GM18511 (cell line): Measurements from ENCODE around the gene AARSD1.
A peak's percentile ranks its signal among the peaks of the same experiment; 100 is the strongest.
"Not testable (repeated sequence)": the region's sequence is repeated elsewhere in the genome, so short reads cannot be mapped to it uniquely, and the experiment has no call there.

Experiments used
- ATAC-seq: cut with Tn5 transposase; IDR thresholded peaks from one replicate; pipeline ENCODE4 v1.9.1; 2021; ENCODE audit warnings: mild to moderate bottlenecking, moderate library complexity; ENCODE audit not compliant: unreplicated experiment

Gene AARSD1

DNA sequence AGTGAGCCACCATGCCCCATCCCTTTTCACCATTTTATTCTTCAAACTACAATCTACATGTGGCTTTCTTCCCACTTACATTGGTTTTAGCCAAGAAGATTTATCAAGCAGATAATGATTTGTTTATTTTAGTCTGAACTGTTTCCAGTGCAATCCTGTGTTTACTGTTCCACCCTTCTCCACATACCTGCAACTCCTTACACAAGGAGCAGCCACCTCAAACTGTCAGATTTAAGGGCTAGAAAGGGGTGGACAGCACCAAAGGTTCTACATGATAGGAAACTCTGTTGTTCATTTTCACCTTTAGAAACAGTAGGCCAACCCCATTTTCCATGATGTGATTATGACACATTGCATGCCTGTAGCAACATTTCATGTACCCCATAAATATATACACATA lies 18.0 kb upstream of the AARSD1 start:
- no peak for ATAC-seq

DNA sequence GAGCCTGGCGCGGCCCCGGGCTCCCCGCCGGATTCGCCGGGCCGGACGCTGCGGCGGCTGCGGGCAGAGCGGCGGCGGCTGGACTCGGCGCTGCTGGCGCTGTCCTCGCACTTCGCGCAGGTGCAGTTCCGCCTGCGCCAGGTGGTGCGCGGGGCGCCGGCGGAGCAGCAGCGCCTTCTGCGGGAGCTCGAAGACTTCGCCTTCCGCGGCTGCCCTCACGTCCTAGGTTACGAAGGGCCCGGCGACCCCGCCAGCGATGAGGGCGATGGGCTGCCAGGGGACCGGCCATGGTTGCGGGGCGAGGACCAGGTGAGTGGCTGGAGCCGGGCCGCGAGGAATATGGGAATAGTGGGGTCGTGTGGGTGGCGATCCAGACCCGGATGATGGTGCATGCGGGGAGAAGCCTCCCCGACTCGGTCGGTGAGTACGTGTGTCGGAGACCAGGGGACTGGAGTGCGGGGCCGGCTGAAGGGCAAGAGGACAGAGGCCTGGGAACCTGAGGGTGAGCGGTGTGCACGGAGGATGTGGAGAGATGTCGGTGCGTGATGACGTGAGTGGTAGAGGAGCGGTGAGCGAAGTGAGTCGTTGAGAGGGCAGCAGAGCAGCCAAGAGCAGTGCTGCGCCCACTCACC lies 16.6 kb upstream of the AARSD1 start:
- peak; percentile 55 for ATAC-seq

DNA sequence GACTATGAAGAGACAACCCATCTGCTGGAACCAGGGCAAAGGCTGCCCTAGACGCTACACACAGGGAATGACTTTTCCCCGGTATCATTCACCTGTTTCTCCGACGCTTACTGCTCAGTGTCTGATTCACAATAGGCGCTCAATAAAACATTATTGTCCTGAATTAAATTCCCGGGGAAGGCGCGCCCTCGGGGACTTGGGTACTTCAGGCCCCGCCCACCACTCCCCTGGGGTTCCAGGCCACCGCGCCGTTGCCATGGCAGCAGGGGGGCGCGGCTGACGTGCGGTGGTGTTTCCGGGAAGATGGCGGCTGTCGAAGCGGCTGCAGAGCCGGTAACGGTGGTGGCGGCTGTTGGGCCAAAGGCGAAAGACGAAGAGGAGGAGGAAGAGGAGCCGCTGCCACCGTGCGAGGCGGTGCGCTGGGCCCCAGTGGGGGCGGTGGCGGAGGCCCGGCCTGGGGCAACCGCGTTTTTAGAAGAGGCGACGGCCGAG lies 16.1 kb upstream of the AARSD1 start, which contains the start of gene RUNDC1:
Gene RUNDC1, plus strand, starts transcription at position 292 of the 492 bp plus-strand sequence. Its CDS starts 12 bp downstream, at position 304.
- ATAC-seq, result peak; percentile 80

DNA sequence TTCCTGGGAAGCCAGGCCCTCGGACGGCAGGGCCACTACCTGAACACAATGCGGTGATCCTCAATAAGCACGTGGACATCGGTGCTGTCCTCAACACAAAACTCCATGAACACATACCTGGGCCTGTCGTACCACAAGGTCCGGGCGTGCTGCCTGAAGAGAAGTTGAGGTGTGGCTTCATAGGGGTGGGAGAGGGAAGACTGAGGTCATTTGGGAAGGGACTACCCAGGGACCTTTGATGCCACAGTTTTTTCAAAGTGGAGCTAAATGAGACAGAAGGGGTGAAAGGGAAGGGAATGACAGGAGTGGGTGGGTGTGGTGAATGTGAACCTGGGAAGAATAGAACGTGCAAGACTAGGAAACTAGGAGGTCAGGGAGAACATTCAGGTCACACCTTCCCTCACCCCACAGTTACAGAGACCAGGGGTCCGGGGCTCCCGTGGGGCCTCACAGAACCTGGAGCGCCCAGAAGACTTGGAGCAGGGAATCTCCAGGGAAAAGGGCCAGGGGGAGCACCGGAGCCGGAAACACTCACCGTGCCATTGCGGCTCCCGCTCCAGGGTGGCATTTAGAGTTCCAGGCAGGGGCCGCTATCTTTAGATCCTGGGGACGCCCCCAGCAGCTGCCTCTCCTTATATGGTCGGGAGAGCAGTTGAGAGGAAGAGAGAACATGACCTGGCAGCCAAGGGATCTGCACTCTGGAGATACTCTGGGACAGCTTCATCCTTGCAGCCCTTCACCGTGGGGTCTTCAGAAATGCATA lies 15.4 kb upstream of the AARSD1 start, which contains the start of gene PTGES3L:
Gene PTGES3L, minus strand, starts transcription at position 570 of the 763 bp plus-strand sequence. Its CDS starts 27 bp downstream, at position 543.
- peak; percentile 42 for ATAC-seq

DNA sequence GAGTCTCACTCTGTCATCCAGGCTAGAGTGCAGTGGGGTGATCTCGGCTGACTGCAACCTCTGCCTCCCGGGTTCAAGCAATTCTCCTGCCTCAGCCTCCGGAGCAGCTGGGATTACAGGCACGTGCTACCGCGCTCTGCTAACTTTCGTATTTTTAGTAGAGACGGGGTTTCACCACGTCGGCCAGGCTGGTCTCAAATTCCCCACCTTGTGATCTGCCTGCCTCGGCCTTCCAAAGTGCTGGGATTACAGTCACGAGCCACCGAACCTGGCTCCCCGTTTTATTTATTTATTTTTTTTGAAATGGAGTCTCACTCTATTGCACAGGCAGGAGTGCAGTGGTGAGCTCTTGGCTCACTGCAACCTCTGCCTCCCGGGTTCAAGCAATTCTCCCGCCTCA lies 11.4 kb upstream of the AARSD1 start:
- not testable (repeated sequence) for ATAC-seq

DNA sequence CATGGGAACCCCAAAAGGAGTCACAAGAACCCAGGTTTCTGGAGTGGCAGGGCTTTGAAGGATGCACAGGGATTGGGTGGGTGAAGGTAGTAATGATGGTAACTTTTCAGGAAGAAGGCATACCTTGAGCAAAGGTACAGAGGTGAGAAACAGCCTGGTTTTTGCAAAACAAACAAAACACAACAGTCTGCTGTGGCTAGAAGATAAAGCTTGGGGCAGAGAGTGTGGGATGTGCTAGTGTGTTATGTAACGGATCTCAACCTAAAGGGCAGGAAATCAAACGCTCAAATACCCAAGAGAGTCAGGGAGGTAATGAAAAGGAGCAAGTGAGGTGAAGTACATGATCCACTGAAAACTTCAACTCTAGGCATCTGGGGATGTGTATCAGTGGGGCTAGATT lies 11.0 kb upstream of the AARSD1 start:
- no peak for ATAC-seq

DNA sequence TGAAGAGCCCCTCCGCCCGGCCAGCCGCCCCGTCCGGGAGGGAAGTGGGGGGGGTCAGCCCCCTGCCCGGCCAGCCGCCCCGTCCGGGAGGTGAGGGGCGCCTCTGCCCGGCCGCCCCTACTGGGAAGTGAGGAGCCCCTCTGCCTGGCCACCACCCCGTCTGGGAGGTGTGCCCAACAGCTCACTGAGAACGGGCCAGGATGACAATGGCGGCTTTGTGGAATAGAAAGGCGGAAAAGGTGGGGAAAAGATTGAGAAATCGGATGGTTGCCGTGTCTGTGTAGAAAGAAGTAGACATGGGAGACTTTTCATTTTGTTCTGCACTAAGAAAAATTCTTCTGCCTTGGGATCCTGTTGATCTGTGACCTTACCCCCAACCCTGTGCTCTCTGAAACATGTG lies 9.1 kb upstream of the AARSD1 start:
- not testable (repeated sequence) for ATAC-seq

DNA sequence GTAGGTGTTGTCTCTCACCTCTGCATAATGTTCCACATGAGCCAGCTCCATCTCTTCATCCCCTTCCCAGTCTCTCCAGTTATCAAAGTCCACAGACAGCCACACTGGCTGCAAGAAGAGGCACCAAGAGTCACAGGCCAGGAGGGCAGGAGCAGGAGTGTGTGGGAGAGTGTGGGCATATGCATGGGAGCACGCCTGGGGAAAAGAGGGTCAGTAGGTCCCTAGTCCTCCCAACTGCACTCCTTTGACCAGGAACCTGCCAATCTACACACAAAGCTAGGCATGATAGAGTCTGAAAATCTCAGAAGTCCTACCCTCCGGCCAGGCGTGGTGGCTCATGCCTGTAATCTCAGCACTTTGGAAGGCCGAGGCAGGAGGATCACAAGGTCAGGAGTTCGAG lies 7.3 kb upstream of the AARSD1 start:
- no peak for ATAC-seq

DNA sequence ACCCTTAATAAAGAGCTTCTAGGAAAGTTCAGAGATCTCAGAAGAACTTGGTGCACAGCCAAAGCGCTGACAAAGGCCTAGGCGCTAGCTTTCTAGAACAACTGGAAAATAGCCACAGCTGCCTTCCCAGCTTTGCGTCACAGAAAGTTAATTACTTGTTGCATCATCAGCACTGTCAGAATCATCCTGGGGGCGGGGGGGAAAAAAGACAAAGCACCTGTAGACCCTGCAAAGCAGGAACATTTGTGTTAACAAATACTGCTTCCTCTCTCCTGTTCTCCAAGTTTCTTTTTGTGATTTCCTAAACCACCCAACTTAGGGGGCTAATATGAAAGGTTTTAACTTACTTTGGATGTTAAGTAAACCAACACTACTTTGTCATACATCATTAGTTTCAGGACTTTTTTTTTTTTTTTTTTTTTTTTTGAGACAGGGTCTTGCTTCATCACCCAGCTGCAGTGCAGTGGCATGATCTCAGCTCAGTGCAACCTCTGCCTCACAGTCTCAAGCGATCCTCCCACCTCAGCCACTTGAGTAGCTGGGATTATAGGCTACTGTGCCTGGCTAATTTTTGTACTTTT lies 4.8 kb upstream of the AARSD1 start:
- ATAC-seq, result no peak

DNA sequence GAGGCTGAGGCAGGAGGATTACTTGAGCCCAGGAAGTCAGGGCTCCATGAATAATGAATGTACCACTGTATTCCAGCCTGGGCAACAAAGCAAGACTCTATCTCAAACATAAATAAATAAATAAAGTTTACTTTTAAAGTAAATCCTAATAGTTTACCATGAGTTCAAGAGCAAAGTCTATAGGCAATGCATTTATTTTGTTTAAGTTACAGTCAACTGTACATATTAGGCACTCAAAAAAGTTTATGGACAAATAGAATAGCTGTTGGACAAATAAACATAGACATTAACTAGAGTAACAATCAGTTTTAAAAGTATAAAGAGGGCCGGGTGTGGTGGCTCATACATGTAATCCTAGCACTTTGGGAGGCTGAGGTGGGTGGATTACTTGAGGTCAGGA lies 3.7 kb upstream of the AARSD1 start:
- ATAC-seq, result no peak

DNA sequence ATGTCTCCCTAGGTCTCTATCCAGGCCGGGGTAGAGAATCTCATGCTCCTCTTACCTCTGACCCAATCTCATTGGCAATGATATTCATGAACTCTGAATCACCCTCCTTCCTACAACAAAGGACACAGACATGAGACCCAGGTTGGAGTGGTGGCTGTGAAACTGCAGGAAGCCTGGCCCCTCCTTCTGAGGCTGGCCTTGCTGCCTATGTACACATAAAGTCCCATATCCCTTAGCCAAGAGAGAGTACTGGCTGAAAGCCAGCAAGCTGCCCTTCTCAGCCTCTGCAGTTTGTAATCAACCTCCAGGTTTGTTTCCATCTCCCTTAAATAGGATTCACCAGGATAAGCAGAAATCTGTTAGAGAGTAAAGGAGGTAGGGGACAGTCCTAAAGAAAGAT lies 10.6 kb downstream of the AARSD1 start:
- no peak for ATAC-seq

DNA sequence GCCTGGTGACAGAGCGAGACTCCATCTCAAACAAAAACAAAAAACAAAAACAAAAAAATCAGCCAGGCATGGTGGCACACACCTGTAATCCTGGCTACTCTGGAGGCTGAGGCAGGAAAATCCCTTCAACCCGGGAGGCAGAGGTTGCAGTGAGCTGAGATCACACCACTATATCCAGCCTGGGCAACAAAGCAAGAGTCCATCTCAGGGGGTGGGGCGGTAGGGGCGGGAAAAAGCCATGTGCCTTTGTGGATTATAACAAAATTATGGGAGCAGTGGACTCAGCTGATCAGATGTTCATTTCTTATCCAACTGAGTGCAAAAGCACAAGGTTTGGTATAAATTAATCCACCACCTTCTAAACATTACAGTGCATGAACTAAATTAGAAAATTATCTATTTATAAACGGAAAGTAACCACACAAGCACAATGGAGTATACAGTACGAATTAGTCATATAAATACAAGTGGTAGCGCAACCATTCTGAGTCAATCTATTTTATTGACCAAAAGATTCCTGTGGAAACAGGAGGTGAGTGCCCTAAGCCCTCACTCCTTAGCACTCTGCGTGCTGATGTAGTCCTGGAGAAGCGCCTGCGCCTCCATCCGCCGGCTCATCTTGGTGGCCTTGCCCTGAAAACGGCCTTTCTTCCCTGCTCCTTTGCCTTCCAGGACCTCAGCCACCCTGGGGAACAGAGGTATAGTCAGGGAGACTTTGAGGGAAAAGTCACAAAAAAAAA lies 14.0 kb downstream of the AARSD1 start:
- ATAC-seq, result no peak

DNA sequence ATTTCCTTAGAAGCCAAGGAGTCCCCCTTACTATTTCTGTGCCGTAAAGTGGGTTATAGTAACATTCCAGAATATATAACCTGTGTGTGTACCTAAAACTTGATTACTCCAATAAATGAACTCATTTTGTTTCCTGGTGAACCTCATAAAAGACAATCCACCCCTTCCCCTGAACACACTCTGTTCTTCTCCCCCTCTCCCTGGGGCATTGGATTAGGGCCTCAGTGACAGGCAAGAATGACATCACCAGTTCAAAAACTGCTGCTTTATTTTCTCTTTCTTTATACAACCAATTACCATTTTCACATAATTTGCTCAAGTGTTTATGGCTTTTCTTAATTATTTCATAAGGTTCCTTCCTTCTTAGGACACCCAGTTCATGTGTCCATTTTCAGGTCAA lies 17.4 kb downstream of the AARSD1 start:
- ATAC-seq, result no peak

DNA sequence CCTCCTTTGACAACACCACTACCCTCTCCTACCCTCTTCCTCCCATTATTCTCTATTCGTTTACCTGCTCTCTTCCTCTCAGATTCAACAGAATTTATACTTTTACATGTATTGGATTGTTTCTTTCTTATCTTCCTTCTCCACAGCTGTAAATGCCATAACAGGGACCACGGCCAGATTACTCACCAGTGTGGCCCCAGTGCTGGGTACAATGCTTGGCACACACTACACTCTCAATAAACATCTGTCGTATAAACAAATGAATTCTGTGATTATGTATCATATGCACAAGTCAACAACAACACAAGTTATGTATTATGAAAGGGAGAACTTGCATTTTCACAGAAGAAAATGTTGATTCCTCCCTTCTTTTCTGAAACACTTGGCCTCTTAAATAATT lies 20.0 kb downstream of the AARSD1 start:
- ATAC-seq, result no peak

DNA sequence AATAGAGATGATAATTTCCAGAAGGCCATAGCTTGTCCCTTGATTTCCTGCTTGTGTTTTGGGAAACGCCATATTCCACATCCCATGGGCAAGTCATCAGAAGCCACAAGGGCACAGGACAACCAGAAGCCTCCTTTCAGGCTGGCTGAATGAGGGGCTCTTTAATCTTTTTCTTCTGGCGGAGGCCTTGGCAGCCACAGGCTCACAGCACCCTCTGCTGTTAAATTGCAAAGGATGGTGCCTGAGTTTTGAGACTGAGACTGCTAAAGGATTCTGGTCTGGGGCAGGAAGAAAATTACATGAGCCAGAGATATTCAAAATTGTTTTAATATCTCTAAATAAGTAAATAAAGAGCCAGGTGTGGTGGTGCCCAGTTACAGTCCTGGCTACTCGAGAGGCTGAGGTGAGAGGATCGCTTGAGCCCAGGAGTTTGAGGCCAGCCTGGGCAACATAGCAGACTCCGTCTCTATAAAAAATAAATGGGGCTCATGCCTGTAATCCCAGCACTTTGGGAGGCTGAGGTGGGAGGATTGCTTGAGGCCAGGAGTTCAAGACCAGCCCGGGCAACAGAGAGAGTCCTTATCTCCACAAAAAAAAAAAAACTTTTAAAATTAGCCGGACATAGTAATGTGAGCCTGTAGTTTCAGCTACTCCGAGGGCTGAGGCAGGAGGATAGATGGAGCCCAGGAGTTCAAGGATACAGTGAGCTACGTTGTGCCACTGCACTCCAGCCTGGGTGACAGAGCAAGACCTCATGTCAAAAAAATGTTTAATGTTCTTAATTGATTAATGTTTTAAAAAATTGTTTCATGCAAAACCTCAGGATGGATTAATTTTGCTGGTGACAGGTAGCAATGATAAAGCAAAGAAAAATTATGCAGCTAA lies 26.3 kb downstream of the AARSD1 start:
- no peak for ATAC-seq

DNA sequence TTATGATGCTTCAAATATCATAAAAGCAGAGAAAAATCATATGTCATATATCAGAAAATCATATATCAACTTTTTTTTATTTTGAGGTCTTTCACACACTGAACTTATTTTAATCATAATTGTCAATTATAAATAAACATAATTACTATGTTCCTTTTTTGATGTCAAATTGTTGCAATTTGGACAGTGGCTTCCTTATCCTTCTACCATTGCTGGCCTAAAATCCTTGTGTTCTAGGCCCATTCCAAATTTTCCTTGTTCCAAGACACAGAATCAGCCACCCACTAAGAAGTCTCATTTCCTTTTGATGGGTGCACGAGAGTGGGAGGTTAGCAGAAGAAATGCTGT lies 34.8 kb downstream of the AARSD1 start:
- ATAC-seq, result no peak

DNA sequence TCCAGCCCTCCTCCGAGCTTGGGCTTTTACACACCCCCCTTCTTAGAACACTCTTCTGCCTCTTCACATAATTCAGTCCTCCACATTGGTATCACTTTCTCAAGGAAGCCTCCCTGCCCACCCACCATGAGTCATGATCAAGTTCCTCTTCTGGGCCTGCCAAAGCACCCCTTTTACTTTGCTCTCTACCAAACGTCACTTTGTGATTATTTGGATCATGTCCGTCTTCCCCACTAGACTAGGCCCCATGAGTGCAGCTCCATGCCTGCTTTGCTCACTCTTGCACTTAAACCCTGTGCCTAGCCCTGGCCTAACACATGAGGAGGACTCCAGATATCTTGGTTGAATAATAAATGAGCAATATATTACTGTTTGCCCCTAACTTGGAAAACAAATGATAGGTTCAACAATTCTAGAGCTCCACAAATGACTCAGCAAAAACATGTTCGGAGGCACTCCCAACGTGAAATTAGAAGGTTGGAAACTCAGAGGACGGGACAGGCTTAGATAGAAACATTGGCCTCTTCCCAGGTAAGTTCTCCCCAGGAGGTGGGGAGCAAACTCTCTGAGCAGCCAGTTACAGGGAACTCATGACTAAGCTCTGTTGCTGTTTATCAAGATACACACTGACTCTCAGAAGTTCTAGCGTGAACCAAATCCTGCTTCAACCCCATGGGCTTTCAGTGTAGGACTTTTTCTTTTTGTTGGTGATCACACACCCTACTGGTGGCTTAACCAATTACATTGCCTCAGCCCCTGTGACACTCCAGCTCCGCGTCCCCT lies 35.3 kb downstream of the AARSD1 start:
- no peak for ATAC-seq

DNA sequence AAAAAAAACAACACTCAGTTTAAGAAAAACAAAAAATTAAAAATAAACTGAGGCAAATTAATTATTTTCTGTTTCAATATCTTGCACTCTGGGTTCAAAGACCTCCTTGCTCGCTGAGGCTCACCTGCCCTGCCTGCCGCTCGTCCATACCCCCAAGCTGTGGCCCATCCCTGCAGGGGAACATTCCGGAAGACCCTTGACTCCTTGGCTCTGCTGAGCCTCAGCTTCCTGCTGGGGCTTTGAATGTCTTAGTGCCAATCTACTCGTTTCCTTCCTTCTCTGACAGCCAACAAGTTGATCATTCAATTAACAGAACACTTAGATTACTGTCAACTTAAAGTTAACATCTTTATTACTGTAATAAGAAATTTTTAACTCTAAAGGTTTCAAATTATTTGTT lies 39.4 kb downstream of the AARSD1 start:
- ATAC-seq, result no peak

DNA sequence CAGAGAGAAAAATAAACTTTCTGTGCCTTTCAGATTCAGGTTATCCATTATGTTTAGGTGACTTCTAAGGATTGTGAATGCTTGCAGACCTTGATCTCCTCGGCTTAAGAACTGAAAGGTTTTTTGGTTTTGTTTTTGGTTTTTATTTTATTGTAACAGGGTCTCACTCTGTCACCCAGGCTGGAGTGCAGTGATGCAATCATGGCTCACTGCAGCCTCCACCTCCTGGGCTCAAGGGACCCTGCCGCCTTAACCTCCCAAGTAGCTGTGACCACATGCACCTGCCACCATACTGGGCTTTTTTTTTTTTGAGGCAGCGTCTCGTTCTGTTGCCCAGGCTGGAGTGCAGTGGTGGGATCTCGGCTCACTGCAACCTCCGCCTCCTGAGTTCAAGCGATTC lies 40.8 kb downstream of the AARSD1 start:
- not testable (repeated sequence) for ATAC-seq

DNA sequence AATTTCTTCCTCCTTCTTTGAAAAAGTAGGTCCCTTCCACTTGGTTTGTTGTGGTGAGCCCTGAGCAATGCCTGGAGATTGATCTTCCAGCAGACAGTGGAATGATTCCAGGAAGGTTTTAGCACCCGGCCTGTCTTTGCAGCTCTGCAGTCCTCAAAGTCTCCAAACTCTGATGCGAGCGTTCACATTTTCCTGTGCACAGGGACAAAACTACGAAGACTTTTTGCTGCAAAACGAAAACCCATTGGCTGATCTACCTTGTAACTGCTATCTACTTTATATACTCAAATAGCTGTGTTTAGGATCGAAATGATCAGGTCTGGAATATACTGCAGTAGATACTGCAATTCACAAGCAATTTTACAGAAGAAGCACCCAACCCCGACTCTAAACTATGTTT lies 42.0 kb downstream of the AARSD1 start:
- no peak for ATAC-seq
